Skeletal muscle satellite cell (primary cell): ENCODE data around the gene TMEM220.

Experiments used
- H3K27me3 ChIP-seq: 2 replicates; pipeline ENCODE4 v1.7.0; 2013; ENCODE audit warnings: low read length; ENCODE audit not compliant: control insufficient read depth, insufficient read depth
- H3K36me3 ChIP-seq: 2 replicates; pipeline ENCODE4 v1.7.0; 2013; ENCODE audit warnings: mild to moderate bottlenecking, control low read depth, low read length; ENCODE audit not compliant: insufficient read depth
- H3K4me1 ChIP-seq: 2 replicates; pipeline ENCODE4 v1.7.0; 2013; ENCODE audit warnings: low read length; ENCODE audit not compliant: control insufficient read depth, insufficient read depth
- H3K4me2 ChIP-seq: 2 replicates; pipeline ENCODE4 v1.7.0; 2013; ENCODE audit warnings: mild to moderate bottlenecking, low read length
- H3K4me3 ChIP-seq: 2 replicates; pipeline ENCODE4 v1.7.0; 2013; ENCODE audit warnings: low read length
- H3K9ac ChIP-seq: 2 replicates; pipeline ENCODE4 v1.7.0; 2013; ENCODE audit warnings: mild to moderate bottlenecking, low read depth, low read length, moderate library complexity
- H3K9me3 ChIP-seq: replicated peaks from 2 replicates; pipeline ENCODE4 v1.7.0; 2013; ENCODE audit warnings: mild to moderate bottlenecking, control low read depth, low read length

Gene TMEM220

DNA sequence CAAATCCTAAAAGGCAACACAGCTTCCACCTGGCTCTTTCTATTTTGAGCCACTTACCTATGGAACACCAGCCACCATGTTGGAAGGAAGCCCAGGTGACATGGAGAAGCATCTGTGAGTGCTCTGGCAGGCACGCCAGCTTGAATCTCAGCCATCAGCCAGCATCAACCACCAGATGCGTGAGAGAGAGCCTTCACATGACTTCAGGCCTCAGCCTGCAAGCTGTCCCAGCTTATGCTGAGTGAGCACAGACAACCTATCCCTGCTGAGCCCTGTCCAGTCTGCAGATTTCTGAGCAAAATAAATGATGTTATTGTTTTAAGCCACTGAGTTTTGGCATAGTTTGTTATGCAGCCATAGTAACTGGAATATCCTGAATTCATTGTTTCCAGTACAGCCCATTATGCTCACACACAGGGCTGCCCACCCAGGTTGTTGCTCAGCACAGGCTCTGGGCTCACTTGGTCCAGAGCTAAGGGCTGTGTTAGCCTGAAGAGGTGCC is 39.0 kb upstream of the TMEM220 start:
- Histone ChIP-seq H3K4me3 (no peak overlapping the region), H3K4me1 (no peaks in the 10 kb centered on the region), H3K9ac (no peak overlapping the region), H3K9me3 (peaks cover 5% of the 10 kb centered on the region), H3K27me3 (no peaks in the 10 kb centered on the region), H3K36me3 (no peaks in the 10 kb centered on the region), H3K4me2 (no peak overlapping the region)

GRCh38 chr17:10767232-10767631 is 37.4 kb upstream of the TMEM220 start:
- H3K4me3 ChIP-seq, result no peak overlapping the region
- H3K9me3 ChIP-seq, result peaks cover 5% of the 10 kb centered on the region

GRCh38 chr17:10762037-10762436 is 32.2 kb upstream of the TMEM220 start:
- Histone ChIP-seq H3K4me2 (no peak overlapping the region), H3K36me3 (no peaks in the 10 kb centered on the region), H3K9me3 (no peaks in the 10 kb centered on the region), H3K9ac (no peak overlapping the region), H3K4me3 (no peak overlapping the region), H3K4me1 (no peaks in the 10 kb centered on the region), H3K27me3 (no peaks in the 10 kb centered on the region)

More at GRCh38 chr17:10767232-10767631, 37.4 kb upstream of the TMEM220 start:
- Histone ChIP-seq H3K4me1 (no peaks in the 10 kb centered on the region), H3K36me3 (no peaks in the 10 kb centered on the region), H3K9ac (no peak overlapping the region), H3K27me3 (no peaks in the 10 kb centered on the region), H3K4me2 (no peak overlapping the region)

DNA sequence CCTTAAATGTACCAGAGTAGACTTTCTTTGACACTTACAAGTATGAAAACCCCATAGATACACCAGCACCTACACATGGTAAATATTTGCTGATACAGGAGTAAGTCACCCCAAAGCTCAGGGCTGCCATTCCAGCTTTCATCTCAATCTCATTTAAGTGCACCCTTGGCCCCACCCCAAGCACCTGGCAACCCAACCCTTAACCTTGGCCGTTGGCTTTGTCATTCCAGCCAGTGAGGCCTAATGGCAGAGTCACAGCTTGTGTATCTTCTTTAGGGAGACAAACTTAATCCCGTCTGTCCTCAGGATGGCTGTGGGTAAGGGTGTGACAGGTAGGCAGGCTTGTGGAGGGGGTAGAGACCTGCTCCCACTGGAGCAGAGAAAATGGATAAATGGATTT is 31.5 kb upstream of the TMEM220 start:
- Histone ChIP-seq H3K4me2 (no peak overlapping the region), H3K9ac (no peak overlapping the region), H3K9me3 (no peaks in the 10 kb centered on the region), H3K27me3 (no peaks in the 10 kb centered on the region), H3K36me3 (no peaks in the 10 kb centered on the region), H3K4me1 (no peaks in the 10 kb centered on the region), H3K4me3 (no peak overlapping the region)

DNA sequence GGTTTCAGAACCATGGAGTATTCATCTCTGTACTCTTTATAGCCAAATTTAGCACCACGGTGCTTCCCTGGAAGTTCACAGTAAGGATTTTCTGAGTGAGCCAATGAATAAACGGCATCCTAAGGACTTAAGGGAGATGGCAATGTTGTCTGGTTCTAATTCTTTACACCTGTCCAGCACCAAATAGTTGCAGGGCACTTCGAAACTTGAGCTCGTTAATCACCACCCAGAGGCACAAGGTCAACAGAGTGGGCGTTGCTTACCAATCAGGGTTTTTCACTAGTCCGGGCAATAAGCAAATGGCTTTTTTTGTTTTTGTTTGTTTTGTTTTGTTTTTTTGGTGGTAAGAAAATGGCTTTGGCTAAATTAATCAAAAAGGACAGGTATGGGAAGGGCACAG is 28.2 kb upstream of the TMEM220 start:
- no peak overlapping the region for H3K4me3 ChIP-seq
- no peaks in the 10 kb centered on the region for H3K36me3 ChIP-seq
- no peaks in the 10 kb centered on the region for H3K9me3 ChIP-seq
- H3K4me2 ChIP-seq, result no peak overlapping the region
- H3K4me1 ChIP-seq, result no peaks in the 10 kb centered on the region
- H3K27me3 ChIP-seq, result no peaks in the 10 kb centered on the region
- H3K9ac ChIP-seq, result no peak overlapping the region

DNA sequence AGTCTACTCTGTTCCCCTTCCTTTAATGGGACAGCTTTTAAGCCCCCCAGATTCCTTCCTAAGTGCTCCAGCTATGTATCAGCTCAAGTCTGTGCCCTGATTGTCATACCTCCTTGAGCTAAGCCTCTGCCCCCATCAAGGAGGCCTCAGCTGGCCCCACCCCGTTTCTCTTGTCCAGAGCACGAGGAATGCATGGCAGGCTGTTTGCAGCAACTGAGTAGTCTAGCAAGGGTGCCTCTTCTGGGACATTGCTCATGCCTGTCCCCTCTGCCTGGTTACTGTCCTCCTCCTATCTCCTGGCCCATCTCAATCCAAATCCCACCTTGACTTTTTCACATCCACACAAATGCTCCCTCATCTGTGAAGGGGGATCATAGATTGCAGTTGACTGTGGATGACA is 27.8 kb upstream of the TMEM220 start:
- Histone ChIP-seq H3K9ac (no peak overlapping the region), H3K36me3 (no peaks in the 10 kb centered on the region), H3K4me2 (no peak overlapping the region), H3K9me3 (no peaks in the 10 kb centered on the region), H3K4me1 (no peaks in the 10 kb centered on the region), H3K27me3 (no peaks in the 10 kb centered on the region), H3K4me3 (no peak overlapping the region)

- Histone ChIP-seq H3K9ac (no peak overlapping the region), H3K4me3 (no peak overlapping the region), H3K9me3 (no peaks in the 10 kb centered on the region), H3K4me2 (no peak overlapping the region), H3K36me3 (no peaks in the 10 kb centered on the region), H3K4me1 (no peaks in the 10 kb centered on the region), H3K27me3 (no peaks in the 10 kb centered on the region)
Observed at GRCh38 chr17:10757067-10757466, 27.2 kb upstream of the TMEM220 start.

DNA sequence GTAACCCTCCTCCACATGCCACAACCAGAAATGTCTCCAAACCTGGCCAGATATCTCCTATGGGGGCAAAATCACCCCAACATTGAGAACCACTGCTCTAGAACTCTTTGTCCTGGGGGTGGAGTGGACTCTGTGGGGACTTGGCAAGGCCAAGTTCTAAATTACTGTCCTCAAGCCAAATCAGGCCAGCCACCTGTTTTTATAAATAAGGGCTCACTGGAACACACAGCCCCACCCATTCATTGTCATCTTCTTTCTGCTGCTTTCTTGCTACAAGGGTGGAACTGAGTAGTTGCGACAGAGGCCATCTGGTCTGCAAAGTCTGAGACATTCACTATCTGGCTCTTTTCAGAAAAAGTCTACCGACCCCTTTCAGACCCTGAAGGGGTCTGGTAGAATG is 26.8 kb upstream of the TMEM220 start:
- Histone ChIP-seq H3K36me3 (no peaks in the 10 kb centered on the region), H3K9ac (no peak overlapping the region), H3K9me3 (no peaks in the 10 kb centered on the region), H3K27me3 (no peaks in the 10 kb centered on the region), H3K4me3 (no peak overlapping the region), H3K4me1 (no peaks in the 10 kb centered on the region), H3K4me2 (no peak overlapping the region)

GRCh38 chr17:10756185-10756584 is 26.4 kb upstream of the TMEM220 start:
- Histone ChIP-seq H3K4me2 (no peak overlapping the region), H3K4me1 (no peaks in the 10 kb centered on the region), H3K36me3 (no peaks in the 10 kb centered on the region), H3K27me3 (no peaks in the 10 kb centered on the region), H3K9ac (no peak overlapping the region), H3K4me3 (no peak overlapping the region), H3K9me3 (no peaks in the 10 kb centered on the region)

GRCh38 chr17:10755592-10756127 is 25.8 kb upstream of the TMEM220 start:
- no peak overlapping the region for H3K4me2 ChIP-seq
- H3K9me3 ChIP-seq, result no peaks in the 10 kb centered on the region
- H3K36me3 ChIP-seq, result no peaks in the 10 kb centered on the region
- H3K4me3 ChIP-seq, result no peak overlapping the region
- no peak overlapping the region for H3K9ac ChIP-seq
- no peaks in the 10 kb centered on the region for H3K27me3 ChIP-seq
- H3K4me1 ChIP-seq, result no peaks in the 10 kb centered on the region

- Histone ChIP-seq H3K36me3 (no peaks in the 10 kb centered on the region), H3K4me1 (no peaks in the 10 kb centered on the region), H3K27me3 (no peaks in the 10 kb centered on the region), H3K9me3 (no peaks in the 10 kb centered on the region), H3K4me3 (no peak overlapping the region), H3K4me2 (no peak overlapping the region), H3K9ac (no peak overlapping the region)
Observed at GRCh38 chr17:10754861-10755591, 25.2 kb upstream of the TMEM220 start.

DNA sequence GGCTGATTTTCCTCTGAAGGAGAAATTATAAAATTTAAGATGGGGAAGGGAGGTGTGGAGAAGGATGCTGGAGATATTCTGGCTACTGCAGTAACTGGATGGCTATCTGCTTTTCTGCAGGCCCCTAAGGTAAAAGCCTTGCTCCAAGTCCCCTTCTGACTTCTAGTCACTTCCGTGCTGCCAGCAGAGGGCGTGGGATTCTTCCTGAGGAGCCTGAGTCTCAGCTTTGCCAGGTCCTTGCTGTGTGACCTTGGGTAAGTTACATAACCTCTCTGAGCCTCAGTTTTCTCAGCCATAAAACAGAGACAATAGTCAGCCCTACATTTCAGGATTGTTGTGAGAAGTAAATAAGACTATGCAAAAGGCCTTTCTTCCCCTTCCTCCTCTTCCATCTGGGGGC is 24.3 kb upstream of the TMEM220 start:
- H3K4me2 ChIP-seq, result no peak overlapping the region
- H3K9ac ChIP-seq, result no peak overlapping the region
- no peaks in the 10 kb centered on the region for H3K9me3 ChIP-seq
- H3K4me3 ChIP-seq, result no peak overlapping the region
- H3K4me1 ChIP-seq, result no peaks in the 10 kb centered on the region
- H3K36me3 ChIP-seq, result no peaks in the 10 kb centered on the region
- no peaks in the 10 kb centered on the region for H3K27me3 ChIP-seq
